Erythroblast (primary cell): ENCODE measurements around the gene CCR7.
A peak's percentile ranks its signal among the peaks of the same experiment; 100 is the strongest.
"Not testable (repeated sequence)": the region's sequence is repeated elsewhere in the genome, so short reads cannot be mapped to it uniquely, and the experiment has no call there.

ENCODE experiments used
- DNase-seq, 2 experiments: peaks; one replicate each; lab custom pipeline; 2025; lab: John Stamatoyannopoulos, UW
- GATA1 ChIP-seq: IDR thresholded peaks from 2 replicates; pipeline ENCODE4 v1.6.1; 2011; ENCODE audit warnings: low read depth, mild to moderate bottlenecking, control low read depth, low read length, moderate library complexity
- POLR2A ChIP-seq: IDR thresholded peaks from 2 replicates; pipeline ENCODE4 v1.6.1; 2011; ENCODE audit warnings: mild to moderate bottlenecking, low read length

CCR7 gene

DNA sequence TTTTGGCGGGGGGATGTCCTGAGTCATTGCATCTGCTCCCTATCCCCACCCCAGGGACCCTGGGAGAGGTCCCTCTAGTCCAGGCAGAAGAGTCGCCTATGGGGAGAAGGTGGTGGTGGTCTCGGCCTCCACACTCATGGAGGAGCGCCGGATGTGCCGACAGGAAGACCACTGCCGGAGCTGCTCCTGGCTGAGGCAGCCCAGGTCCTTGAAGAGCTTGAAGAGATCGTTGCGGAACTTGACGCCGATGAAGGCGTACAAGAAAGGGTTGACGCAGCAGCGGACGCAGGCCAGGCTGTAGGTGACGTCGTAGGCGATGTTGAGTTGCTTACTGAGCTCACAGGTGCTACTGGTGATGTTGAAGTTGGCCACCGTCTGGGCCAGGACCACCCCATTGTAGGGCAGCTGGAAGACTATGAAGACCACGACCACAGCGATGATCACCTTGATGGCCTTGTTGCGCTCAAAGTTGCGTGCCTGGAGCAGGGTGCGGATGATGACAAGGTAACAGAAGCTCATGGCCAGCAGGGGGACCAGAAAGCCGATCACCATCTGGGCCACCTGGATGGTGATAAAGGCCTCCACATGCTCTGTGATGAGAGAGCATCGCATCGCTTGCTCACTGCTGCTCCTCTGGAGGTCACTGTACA lies 10.5 kb downstream of the CCR7 start:
- DNase-seq, result no peak
- TF ChIP-seq POLR2A (no peak), GATA1 (no peak)

DNA sequence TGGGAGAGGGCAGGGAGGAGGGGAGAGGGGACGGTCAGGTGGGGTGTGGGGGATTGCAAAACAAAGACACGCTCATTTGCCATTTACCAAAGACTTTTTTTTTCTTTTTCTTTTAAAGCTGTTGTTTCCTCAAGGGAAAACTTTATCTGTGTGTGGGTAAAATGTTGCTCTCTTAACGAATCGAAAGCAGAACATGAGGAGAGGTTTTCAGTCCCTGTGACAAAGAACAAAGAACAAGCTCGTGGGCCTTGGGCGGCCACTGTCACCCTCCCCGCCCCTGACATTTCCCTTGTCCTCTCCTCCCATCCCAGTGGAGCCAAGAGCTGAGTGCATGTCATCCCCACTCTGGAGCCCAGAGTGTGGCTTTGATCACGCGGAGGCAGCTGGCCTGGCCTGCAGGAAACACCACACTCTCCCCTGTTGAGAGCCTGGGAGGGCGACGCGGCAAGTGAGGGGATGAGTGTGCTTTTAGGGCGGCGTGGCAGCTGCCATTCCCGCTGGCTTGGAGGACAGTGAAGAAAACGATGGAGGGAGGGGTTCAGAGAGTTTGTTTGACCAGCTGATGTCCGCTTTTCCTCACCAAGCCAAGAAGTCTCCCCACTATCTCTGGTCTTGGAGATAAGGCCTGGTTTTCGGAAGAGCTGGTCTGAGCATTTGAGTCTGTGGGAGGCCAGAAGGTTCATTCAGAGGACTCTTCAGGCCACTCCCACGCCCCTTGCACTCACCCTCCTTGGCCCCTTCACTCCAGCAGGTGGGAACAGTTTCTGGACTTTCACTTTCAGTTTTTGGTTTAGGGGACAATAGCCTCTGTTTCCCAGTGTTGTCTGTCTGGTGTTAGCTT lies 11.4 kb downstream of the CCR7 start:
- peak; percentile 44 to 45 for DNase-seq
- no peak for TF ChIP-seq GATA1

DNA sequence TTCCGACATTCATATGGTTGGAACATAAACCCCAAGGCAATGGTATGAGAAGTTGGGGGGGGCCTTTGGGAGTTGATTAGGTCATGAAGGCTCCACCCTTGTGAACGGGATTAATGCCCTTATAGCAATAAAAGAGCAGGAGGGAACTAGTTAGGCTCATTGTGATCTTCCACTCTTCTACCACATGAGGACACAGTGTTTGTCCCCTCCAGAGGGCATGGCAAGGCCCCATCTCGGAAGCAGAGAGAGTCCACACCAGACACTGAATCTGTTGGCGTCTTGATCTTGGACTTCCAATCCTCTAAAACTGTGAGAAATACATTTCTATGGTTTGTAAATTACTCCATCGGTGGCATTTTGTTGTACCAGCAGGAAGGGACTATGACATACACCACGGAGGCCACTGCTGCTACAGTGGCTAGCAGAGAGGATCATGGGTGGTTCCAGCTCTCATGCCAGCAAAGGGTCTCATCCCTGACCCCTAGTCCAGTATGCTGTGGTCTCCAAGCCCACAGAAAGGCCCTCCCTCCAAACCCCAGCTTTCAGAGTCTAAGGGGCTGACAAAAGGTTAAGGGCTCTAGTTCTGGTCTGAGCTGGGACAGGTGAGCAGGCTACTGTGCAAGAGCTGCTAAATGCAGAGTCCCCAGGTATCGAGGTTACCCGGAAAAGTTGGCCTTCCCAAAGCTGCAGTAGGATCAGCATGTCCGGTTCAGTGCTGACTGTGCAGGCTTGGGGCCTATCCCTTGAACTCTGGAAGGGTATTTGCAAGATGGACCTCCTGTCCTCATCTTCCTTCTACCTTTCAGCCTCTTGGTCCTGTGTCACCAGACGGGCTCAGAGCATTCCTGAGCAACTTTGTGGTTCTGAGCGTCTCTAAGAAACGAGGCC lies 12.2 kb downstream of the CCR7 start:
- TF ChIP-seq GATA1, result no peak
- TF ChIP-seq POLR2A, result no peak
- no peak for DNase-seq

- no peak for TF ChIP-seq POLR2A
- TF ChIP-seq GATA1, result no peak
- no peak for DNase-seq
These were observed 13.1 kb downstream of the CCR7 start for GRCh38 chr17:40551879-40552768.

GRCh38 chr17:40551091-40551878 lies 14.0 kb downstream of the CCR7 start:
- DNase-seq, result no peak

DNA sequence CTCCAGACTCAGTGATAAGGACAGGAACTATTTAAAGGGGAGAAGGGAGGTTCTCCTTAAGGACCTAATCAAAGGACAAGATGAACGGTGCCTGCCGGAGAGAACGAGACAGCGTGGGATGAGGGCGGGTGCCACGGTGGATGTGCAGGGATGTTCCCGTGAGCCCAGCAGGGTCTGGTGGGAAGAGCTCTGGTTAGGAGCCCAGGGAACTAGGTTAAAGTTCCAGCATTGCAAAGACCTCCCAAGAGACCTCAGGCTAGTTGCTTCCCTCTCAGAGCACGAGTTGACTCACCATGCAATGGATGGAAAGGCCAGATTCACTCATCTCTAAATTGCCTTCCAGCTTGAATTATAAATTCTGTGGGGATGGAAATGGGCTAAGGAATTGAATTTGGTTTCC lies 14.7 kb downstream of the CCR7 start:
- DNase-seq, result no peak
- no peak for TF ChIP-seq POLR2A
- TF ChIP-seq GATA1, result no peak

More at GRCh38 chr17:40551091-40551878, 14.0 kb downstream of the CCR7 start:
- TF ChIP-seq GATA1 (no peak), POLR2A (no peak)

DNA sequence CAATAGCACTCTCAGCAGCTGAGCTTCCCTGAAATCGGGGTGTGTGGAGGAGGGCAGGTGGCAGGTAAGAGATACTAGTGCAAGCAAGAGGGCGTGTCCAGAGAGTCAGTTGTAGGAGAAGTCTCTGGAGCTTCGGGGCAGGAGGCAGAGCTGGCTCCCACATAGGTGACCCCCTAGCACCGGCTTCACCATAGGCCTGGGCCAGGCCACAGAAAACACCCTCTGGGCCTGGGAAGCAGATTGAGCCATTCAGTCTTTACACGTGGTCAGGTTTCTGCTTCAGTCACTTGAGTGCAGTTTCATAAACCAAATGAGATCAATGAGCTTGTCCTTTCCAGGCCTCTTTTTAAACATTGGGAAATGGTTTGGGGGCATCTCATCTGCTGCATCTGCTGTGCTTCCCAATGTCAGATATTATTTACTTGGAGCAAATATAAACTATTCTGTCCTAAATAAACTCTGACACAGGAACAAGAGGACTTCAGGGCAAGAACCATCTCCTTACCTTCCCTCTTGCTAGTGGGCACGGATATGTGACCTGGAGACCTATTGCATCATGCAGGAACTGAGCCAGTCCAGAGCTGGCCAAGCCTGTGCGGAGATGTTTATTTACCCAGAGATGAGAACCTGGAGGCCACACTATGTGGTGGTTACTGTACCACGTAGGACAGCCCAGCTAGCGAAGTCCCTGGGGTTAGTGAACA lies 16.1 kb downstream of the CCR7 start:
- TF ChIP-seq POLR2A (no peak), GATA1 (no peak)
- no peak for DNase-seq

GRCh38 chr17:40548491-40548981 lies 16.7 kb downstream of the CCR7 start:
- no peak for DNase-seq
- TF ChIP-seq POLR2A, result no peak
- no peak for TF ChIP-seq GATA1

DNA sequence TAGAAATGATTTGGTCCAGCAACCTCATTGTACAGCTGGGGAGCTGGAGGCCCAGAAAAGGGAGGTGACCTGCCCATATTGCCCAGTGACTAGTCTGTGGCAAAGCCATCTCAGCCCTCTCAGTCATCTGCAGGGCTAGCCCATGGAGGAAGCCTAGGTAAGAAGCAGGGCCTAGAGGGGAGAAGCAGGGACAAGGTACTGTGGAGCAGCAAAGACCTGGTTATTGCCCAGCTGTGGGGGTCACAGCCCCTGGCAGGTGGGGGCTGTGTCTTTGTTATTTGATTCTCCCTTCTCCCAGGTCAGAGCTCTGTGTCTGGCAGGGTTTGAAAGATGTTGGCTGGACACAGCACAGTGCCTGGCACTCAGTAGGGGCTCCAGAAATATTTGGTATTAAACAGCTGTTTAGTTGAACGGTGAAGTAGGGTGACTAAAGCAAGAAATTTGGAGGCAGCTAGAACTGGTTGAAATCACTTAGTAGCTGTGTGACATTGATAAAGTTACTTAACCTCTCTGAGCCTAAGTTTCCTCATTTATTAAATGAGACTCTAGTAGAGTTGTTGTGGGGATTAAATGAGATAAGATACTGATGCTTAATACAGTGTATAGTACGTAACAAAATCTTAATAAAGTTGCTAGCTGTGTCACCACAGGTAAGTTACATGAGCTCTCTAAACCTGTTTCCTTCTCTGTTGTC lies 17.3 kb downstream of the CCR7 start:
- TF ChIP-seq POLR2A, result no peak
- no peak for TF ChIP-seq GATA1
- DNase-seq, result no peak

- TF ChIP-seq GATA1, result no peak
- TF ChIP-seq POLR2A, result no peak
- no peak for DNase-seq
These were observed 18.0 kb downstream of the CCR7 start for GRCh38 chr17:40547079-40547784.

DNA sequence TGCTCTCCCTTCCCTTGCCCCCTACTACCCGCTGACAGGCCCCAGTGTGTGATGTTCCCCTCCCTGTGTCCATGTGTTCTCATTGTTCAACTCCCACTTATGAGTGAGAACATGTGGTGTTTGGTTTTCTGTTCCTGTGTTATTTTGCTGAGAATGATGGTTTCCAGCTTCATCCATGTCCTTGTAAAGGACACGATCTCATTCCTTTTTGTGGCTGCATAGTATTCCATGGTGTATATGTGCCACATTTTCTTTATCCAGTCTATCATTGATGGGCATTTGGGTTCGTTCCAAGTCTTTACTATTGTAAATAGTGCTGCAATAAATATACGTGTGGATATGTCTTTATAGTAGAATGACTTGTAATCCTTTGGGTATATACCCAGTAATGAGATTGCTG lies 18.8 kb downstream of the CCR7 start:
- not testable (repeated sequence) for DNase-seq
